HG03457 (cell line): Measurements from ENCODE around the gene ACTA2.
"Not testable (repeated sequence)": the region's sequence is repeated elsewhere in the genome, so short reads cannot be mapped to it uniquely, and the experiment has no call there.

Source experiments
- ATAC-seq: cut with Tn5 transposase; IDR thresholded peaks from one replicate; pipeline ENCODE4 v1.9.1; 2021; ENCODE audit warnings: moderate number of reproducible peaks; ENCODE audit not compliant: unreplicated experiment

The ACTA2 gene

GRCh38 chr10:88949912-88950837 lies 2.4 kb downstream of the ACTA2 start:
- no peak for ATAC-seq

- no peak for ATAC-seq
Measured at GRCh38 chr10:88949051-88949450, 3.5 kb downstream of the ACTA2 start.

- ATAC-seq, result no peak
Measured at GRCh38 chr10:88946965-88947590, 5.5 kb downstream of the ACTA2 start.

- no peak for ATAC-seq
Measured at GRCh38 chr10:88946200-88946599, 6.4 kb downstream of the ACTA2 start.

- ATAC-seq, result no peak
Measured at GRCh38 chr10:88944813-88945212, 7.8 kb downstream of the ACTA2 start.

GRCh38 chr10:88943778-88944177 lies 8.8 kb downstream of the ACTA2 start:
- ATAC-seq, result no peak

- ATAC-seq, result no peak
Measured at GRCh38 chr10:88941026-88941425, 11.5 kb downstream of the ACTA2 start.

- no peak for ATAC-seq
Measured at GRCh38 chr10:88938938-88939337, 13.6 kb downstream of the ACTA2 start.

GRCh38 chr10:88938039-88938438 lies 14.5 kb downstream of the ACTA2 start:
- ATAC-seq, result no peak

GRCh38 chr10:88936656-88937055 lies 15.9 kb downstream of the ACTA2 start:
- ATAC-seq, result no peak

GRCh38 chr10:88934900-88935672 lies 17.5 kb downstream of the ACTA2 start:
- no peak for ATAC-seq

- ATAC-seq, result no peak
Measured at GRCh38 chr10:88933564-88933963, 19.0 kb downstream of the ACTA2 start.

- no peak for ATAC-seq
Measured at GRCh38 chr10:88932539-88933256, 19.9 kb downstream of the ACTA2 start.

GRCh38 chr10:88932029-88932428 lies 20.5 kb downstream of the ACTA2 start:
- ATAC-seq, result not testable (repeated sequence)

- ATAC-seq, result no peak
Measured at GRCh38 chr10:88931548-88931947, 21.0 kb downstream of the ACTA2 start.

GRCh38 chr10:88928254-88928653 lies 24.3 kb downstream of the ACTA2 start:
- ATAC-seq, result no peak

GRCh38 chr10:88927416-88927690 lies 25.2 kb downstream of the ACTA2 start:
- ATAC-seq, result no peak

- ATAC-seq, result no peak
Measured at GRCh38 chr10:88926566-88927415, 25.8 kb downstream of the ACTA2 start.

GRCh38 chr10:88923520-88923919 lies 29.1 kb downstream of the ACTA2 start:
- no peak for ATAC-seq

GRCh38 chr10:88922041-88922440 lies 30.5 kb downstream of the ACTA2 start:
- ATAC-seq, result no peak
